GM21381 (cell line): ENCODE measurements around the gene EIF2S2.

Experiments used
- ATAC-seq: cut with Tn5 transposase; IDR thresholded peaks from one replicate; pipeline ENCODE4 v1.9.1; 2021; ENCODE audit warnings: mild to moderate bottlenecking, moderate library complexity; ENCODE audit not compliant: unreplicated experiment

Gene EIF2S2

GRCh38 chr20:34066476-34067090, 45.5 kb downstream of the EIF2S2 start:
- no peak for ATAC-seq

- no peak for ATAC-seq
These were observed 46.8 kb downstream of the EIF2S2 start for GRCh38 chr20:34065260-34065659.

GRCh38 chr20:34064286-34064685, 47.8 kb downstream of the EIF2S2 start:
- ATAC-seq: no peak

- ATAC-seq: no peak
These were observed 49.2 kb downstream of the EIF2S2 start for GRCh38 chr20:34062570-34063482.

- no peak for ATAC-seq
These were observed 50.3 kb downstream of the EIF2S2 start for GRCh38 chr20:34061695-34062094.

GRCh38 chr20:34060970-34061369, 51.1 kb downstream of the EIF2S2 start:
- no peak for ATAC-seq

DNA sequence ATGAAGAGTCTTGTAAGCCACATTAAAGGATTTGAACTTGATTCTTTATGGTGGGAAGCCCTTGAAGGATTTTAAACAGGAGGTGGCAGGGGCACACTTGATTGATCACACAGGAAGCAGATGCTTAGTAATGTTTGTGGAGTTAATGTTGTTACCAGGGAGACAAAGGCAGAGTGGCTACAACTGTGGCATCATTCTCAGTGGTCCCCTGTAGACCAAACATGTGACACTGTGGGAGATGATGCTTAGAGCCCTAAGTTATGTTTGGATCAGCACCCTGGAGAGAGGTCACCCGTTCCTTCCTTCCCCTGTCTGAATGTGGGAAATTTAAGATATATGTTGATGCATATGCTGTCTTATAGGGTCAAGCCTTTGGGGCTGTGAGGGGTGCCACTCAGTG, 53.2 kb downstream of the EIF2S2 start:
- no peak for ATAC-seq

- ATAC-seq: no peak
These were observed 56.8 kb downstream of the EIF2S2 start for GRCh38 chr20:34055290-34055689.

DNA sequence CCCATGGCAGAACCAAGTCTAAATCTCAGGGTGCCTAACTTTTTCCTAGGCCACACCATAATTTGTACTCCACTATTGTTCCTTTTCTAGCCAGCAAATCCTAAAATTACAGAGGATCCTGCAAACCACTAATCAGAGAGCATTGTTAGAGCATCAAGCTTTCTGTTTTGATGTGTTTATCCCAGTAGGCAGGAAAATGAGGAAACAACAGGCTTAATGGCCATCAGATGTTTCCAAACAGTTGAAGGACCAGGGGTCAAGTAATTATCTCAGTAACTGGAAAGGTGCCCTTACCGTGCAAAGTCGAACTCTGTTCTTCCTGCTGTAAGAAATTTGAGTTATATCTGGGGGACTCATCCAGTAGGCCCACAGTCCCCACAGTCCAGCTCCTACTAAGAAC, 59.6 kb downstream of the EIF2S2 start:
- ATAC-seq: no peak

DNA sequence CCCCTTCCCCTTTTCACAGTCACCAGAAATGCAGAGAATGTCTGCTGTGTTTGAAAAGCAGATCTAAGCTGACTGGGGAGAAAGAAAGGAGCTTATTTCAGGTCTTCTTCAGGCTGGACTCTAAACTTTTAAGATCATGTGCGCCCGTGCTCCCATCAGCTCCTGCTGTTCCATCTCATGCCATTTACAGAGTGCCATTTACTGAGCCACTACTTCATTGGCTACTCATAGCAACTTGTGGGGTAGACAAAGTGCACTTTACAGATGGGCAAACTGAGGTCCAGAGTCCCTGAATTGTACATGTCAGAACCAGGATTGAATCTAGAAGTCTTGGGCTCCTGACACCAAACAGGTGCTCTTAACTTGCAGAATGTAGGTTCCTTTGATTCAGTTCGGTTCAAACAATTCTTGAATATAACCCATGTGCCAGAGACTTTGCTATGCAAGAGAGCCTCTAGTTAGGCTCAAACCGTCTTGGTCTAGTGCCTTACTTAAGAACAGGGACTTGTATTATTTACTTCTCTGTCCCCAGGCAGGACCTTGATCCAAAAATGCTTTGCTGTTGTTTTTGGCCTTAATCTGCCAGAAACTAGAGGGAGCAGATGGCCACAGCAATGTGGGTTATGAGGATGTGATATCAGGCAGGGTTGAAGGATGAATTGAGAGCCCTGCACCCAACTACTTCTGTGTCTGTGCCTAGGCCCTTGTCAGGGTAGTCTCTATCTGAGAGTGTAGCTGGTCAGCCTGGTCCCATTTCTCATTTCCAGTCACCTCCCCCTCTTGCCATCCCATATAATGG, 61.9 kb downstream of the EIF2S2 start:
- ATAC-seq: no peak

DNA sequence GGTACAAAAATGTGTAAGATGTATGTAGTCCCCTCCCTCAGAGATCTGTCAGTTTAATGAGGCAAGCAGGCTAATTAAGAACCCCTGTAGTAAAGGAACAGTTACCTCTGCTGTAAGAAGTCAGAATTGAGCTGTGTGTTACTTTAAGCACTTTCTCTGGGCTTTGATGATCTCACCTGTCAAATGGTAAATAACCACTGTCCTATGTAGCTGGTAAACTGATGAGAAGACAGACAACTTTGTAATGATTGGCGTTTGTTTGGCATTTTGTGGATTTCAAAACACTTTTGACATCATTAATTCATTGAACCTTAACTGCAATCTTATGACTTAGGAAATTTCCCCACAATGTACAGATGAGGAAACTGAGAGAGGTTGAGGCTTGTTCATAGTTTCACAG, 62.7 kb downstream of the EIF2S2 start:
- no peak for ATAC-seq

DNA sequence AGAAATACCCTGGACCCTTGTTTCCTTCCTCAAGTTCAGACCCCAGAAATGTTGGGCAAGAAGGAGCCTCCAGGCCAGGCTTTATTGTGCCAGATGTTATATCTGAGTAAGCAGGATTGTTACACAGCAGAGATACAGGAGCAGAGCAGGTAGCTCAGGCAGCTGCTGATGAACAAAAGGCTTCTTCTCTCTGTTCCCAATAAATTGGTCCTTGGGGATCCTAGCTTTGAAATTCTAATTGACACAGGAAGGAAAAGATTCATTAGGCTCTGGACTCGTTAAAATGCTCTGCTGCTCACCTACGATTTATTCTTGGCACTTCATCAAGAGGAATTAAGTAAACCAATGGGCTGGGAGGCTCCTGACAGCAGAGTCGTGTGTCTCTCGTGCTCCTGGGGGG, 64.1 kb downstream of the EIF2S2 start:
- no peak for ATAC-seq

GRCh38 chr20:34047010-34047687, 64.9 kb downstream of the EIF2S2 start:
- ATAC-seq: no peak

- no peak for ATAC-seq
These were observed 65.9 kb downstream of the EIF2S2 start for GRCh38 chr20:34045930-34046725.

- ATAC-seq: no peak
These were observed 66.7 kb downstream of the EIF2S2 start for GRCh38 chr20:34045294-34045693.

DNA sequence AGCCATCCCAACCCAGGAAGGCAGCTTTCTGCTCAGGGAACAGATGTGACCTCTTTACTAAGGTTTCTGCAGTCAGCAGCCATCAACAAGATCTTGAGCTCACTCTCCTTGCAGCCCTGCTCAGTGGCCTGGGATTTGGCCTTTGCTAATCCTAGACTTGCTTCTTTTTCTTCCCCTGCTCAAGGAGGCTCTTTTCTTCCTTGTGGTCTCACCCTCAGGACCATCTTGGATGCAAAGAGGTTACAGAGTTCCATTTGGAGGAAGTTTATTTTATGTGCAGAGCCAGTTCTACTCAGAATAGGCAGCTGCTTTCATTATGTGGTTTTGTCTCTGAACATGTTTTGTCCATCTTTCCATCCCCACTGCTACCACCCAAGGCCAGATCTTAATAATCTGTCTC, 69.0 kb downstream of the EIF2S2 start:
- ATAC-seq: no peak

DNA sequence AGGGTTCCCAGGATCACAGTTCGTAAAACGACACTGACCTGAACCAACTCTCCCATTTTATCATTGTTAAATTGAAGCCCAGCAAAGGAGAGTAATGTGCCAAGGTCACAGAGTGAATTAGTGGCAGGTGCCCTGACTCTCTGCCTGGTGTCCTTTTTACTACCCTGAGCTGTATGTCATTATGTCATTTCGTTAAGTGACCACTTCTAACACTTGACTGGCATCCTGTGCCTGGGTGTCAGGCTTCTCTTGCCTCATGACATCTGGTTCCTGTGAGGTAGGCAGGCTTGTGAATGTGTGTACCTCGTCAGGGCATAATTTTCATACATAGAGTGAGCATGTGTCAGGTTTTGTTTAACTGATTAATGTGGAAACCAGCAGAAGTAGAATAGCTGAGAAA, 69.8 kb downstream of the EIF2S2 start:
- no peak for ATAC-seq

DNA sequence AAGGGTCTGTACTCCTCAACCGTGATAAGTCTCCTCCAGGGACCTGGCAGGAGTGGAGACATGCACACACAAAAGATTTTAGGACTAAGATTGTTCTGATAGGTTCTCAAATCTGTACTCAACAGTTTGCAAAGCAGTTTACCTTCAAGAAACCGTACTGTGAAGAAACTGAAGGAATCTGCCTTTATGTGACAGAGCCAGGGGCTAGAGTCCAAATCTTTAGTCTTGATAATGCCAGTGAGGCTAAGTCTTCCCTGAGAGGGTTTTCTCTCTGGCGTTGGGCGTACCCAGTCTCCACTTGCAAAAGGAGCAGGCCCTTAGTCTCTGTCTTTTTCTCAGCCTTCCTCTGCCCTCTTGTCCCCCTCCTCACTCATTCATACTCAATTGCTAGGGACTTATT, 70.8 kb downstream of the EIF2S2 start:
- no peak for ATAC-seq

- no peak for ATAC-seq
These were observed 71.6 kb downstream of the EIF2S2 start for GRCh38 chr20:34040300-34040995.
